Prostate gland (tissue), 2 donors: Measurements from ENCODE around the gene RGS11.

Experiments used
- POLR2A ChIP-seq: fragments of 450-650 bp; IDR thresholded peaks from one replicate; pipeline ENCODE4 v1.6.1; 2016; ENCODE audit warnings: antibody characterized with exemption, mild to moderate bottlenecking
- TF ChIP-seq, protein P1 (sequence below), 4 experiments: fragments of 200-600 bp in 2 of 4; fragments of 450-650 bp in 2 of 4; sonication (generic) in 2 of 4; IDR thresholded peaks; 1 replicate in 3 of 4; 2 replicates in 1 of 4; pipeline ENCODE4 v1.5.1; 2016 to 2019; ENCODE audit warnings: antibody characterized with exemption in 4 of 4, mild to moderate bottlenecking in 2 of 4, moderate library complexity in 2 of 4

DNA sequence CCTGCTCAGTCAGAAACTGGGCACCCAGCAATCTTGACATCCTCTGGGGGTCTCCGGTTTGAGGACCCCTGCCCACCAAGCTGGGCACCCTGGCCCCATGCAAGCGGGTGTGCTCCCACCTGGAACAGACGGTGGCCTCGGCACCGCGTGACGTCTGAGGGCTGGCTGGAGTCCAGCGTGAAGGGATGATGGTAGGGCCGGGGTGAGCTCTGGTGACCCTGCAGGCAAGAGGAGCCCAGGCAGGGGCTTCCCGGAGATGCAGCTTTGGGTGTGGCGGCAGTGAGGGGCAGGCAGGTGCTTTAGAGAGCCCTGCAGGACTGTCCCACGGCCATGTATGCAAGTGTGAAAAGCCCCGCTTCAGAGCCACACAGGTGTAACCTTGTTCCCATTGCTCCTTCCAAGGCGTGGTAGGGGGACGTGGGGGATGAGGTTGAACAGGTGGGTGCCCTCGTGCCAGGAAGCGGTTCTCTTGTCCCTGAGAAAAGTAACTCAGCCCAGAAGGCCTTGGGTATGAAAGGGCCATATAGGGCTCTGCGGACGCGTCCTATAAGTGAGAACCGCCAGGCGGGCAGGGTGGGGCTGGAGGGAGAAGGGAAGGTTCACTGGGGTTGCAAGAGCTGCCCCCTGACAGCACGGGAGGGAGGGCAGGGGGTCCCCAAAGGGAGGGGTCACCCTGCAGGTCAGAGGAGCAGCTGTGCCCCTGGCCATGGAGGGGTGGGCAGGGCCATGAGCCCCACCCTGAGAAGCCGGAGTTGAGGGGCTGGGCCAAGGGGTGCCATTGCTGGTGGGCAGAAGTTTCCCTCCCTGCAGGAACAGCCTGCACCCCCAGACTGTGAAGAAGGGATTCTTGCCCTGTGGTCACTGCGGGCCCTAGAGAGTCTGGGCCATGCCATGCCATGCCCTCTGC lies 9.2 kb downstream of the RGS11 start:
- TF ChIP-seq, protein P1, sequence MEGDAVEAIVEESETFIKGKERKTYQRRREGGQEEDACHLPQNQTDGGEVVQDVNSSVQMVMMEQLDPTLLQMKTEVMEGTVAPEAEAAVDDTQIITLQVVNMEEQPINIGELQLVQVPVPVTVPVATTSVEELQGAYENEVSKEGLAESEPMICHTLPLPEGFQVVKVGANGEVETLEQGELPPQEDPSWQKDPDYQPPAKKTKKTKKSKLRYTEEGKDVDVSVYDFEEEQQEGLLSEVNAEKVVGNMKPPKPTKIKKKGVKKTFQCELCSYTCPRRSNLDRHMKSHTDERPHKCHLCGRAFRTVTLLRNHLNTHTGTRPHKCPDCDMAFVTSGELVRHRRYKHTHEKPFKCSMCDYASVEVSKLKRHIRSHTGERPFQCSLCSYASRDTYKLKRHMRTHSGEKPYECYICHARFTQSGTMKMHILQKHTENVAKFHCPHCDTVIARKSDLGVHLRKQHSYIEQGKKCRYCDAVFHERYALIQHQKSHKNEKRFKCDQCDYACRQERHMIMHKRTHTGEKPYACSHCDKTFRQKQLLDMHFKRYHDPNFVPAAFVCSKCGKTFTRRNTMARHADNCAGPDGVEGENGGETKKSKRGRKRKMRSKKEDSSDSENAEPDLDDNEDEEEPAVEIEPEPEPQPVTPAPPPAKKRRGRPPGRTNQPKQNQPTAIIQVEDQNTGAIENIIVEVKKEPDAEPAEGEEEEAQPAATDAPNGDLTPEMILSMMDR (IDR thresholded peaks at IDR 0.05) = no peak
- no peak for TF ChIP-seq POLR2A
